GM19395 (cell line): ENCODE results near the gene CEP41.

Source experiments
- ATAC-seq: cut with Tn5 transposase; IDR thresholded peaks from one replicate; pipeline ENCODE4 v1.9.1; 2021; ENCODE audit warnings: mild to moderate bottlenecking, moderate library complexity; ENCODE audit not compliant: unreplicated experiment

The CEP41 gene, protein sequence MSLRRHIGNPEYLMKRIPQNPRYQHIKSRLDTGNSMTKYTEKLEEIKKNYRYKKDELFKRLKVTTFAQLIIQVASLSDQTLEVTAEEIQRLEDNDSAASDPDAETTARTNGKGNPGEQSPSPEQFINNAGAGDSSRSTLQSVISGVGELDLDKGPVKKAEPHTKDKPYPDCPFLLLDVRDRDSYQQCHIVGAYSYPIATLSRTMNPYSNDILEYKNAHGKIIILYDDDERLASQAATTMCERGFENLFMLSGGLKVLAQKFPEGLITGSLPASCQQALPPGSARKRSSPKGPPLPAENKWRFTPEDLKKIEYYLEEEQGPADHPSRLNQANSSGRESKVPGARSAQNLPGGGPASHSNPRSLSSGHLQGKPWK

GRCh38 chr7:130440527-130441365, at the start of gene CEP41:
TSS of gene CEP41 (minus strand) at chr7:130441016. CDS start at chr7:130440966, 50 bp downstream.
- peak; percentile 99 for ATAC-seq

DNA sequence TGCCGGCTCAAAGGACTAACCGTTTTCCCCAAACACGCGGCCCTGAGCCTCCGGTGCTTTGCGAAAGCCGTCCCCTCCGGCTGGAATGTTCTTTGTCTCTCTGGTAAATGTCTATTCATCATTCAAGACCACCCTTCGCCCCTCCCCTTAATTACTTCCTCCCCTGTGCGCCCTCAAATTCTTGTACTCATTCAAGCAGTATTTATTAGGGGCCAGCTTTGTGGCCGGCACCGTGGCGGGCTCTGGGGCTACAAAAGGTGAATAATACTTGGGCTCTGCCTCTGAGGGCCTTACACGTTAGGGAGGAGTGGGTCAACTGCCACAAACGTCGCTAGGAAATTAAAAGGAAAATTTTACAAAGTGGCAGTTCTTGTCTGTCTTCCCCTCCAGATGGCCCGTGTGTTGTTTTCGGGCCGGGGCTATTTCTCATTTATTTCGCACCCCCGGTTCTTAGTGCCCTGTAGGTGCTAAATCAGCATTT, 49.5 kb upstream of the CEP41 start:
- ATAC-seq = no peak

DNA sequence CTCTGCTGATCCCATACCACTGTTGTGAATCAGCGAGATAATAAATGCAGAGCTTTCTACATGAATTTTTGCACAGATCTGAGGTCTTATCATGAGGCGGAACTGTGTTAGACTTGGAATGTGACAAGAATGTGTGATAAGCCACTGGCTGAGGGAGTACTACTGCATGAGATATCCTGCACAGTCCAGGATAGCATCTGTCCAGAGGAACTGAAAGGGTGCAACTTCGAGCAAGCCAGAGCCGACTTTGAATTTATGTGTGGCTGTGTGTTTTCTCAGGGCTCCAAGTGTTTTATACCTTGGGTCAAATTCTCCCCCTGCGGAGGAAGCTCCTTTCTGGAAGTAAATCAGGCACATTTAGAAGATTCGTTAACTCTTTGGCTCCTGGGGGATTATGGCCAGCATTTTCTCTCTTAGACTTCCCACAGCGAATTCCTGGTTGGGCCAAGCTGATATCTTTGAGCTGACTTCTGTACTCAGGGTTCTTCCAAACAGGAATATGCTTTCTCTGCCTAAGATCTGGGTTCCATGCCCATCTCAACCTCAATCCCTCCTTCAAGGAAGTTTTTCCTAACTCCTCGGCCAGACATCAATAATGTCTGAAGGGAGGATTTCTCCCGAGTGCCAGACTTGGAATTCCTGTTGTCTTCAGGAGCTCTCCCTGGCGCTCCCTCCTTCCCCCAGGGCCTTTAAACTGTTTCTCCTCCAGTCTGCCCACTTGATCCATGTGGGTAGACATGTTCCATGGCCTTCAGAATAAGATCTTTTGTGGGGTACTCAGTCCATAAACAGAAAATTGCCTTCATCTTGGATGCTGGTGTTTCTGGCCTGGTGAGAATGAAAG, 48.5 kb upstream of the CEP41 start:
- ATAC-seq = no peak

GRCh38 chr7:130488392-130489139, 47.8 kb upstream of the CEP41 start:
- no peak for ATAC-seq

GRCh38 chr7:130486954-130487436, 46.2 kb upstream of the CEP41 start:
- no peak for ATAC-seq

- ATAC-seq = peak; percentile 55
Observed at GRCh38 chr7:130486114-130486953, 45.5 kb upstream of the CEP41 start.

DNA sequence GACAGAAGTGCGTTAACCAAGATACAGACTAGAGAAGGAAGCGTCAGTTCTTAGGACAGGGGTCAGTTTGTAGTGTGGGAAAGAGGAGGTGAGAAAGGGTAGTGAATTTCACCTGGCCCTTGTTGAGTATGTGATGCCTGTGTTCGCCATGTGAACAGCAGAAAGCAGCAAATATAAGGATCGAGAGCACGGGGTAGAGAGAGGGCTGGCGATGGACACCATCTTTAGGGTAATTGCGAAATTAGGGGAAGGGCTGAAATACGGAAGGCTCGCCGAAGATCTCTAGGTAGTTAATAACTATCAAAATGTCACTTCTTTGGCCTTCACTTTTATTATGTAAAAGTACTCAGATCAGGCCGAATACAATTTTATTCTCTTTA, 44.9 kb upstream of the CEP41 start:
- no peak for ATAC-seq

DNA sequence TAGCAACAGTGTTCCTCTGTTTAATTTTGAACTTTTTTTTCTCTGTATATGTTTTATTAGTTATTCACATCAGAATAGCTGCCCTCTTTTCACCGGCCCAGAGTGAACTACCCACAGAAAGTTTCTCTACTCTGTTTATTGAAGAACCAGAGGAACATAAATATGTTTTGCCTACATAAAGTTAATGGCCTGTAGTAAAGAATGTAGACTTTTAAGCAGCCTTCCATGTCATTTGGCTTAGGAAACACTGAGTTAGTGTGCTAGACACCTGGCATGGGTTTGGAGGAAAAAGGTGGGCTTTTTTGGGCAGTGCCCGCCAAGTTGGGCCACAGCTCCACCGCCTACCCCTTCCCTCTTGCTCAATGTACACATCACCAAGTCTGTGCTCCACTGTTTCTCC, 42.2 kb upstream of the CEP41 start:
- no peak for ATAC-seq

DNA sequence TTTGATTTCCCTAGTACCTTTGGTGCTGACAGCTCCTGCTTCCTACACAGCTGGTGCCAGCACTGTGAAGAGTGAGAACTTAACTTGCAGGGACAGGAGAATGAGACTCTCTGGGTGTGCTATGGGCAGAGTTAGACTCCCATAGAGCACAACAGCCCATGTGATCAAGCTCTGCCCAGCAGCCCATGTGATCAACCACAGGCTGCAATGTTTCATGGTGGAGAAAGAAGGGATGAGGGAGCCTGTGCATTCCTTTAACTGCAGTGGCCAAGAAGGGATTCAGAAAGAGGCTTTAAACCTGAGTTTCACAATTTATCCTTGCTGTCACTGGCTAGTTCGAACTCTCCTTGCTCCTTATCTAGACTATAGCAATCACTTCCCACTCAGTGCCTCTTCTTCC, 41.1 kb upstream of the CEP41 start:
- ATAC-seq = no peak

DNA sequence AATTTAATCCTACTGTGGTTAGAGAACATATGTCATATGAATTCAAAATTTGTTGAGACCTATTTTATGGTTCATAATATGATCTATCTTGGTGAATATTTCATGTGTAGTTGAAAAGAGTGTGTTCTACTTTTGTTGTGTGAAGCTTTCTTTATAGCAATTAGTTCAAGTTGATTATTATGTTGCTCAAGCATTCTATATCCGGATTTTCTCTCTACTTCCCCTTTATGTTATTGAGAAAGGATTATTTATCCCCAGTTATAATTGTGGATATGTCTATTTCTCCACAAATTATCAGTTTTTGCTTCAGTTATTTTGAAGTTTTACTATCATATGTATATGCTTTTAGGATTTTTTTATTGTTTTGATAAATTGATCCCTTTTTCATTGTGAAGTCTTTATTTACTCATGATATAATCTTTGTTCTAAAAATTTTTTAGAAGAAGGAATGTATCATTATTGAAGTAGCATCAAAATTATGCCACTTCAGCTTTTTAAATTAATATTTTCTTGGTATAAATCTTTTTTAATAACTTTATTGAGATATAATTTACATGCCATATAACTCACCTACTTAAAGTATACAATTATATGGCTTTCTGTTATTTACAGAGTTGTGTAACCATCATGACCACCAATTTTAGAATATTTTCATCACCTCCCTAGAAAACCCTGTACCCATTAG, 39.0 kb upstream of the CEP41 start:
- ATAC-seq = no peak

DNA sequence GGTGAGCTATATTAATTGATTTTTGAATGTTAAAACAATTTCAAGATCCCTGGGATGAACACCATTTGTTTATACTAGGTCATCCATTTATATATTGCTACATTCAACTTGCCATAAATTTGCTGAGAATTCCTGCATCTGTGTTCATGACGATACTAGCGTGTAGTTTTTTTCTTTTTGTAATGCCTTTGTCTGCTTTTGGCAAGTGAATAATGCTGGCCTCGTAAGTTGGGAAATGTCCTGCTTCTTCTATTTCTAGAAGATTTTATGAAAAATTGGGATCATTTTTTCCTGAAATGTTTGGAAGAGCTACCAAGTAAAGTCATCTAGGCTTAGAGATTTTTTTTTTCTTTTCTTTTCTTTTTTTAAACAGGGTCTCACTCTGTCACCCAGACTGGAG, 38.2 kb upstream of the CEP41 start:
- ATAC-seq = no peak

DNA sequence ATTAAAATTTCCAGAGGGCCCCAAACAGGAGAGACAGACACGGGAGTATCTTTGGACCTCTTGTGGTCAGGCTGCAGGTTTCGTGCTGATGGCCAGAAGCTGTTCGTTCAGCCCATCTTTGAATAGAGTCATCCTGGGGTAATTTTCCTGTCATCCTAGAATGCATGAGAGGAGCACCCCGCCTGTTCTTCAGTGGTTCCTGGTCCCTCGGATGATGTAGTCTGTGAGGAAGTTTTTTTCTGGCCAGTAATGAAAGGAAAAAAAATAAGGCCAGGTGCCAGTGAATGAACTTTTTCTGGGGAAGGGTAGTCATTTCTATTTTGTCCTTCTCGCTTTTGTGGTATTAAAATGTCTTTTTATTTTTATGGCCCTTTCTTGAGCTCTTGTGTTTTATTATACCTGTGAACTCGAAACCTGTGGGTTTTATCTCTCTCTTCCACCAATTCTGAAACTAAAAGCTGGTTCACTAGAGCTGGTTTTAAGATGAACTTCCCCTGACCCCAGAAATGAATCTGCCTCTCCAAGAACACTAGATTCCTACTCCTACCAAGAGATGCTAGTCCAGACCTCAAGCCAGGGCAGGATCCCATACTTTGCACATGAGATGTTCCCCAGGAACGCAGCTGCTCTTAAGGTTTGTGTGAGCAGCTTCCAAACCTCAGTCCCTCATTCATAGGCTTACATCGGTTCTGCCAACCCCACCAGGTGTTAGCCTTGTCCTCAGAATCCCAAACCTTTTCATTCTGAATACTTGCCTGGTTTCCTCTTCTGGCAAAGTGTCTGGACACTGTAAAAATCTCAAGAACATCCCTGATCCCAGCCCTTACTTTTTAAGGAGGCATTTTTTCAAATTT, 35.7 kb upstream of the CEP41 start:
- ATAC-seq = peak; percentile 94

DNA sequence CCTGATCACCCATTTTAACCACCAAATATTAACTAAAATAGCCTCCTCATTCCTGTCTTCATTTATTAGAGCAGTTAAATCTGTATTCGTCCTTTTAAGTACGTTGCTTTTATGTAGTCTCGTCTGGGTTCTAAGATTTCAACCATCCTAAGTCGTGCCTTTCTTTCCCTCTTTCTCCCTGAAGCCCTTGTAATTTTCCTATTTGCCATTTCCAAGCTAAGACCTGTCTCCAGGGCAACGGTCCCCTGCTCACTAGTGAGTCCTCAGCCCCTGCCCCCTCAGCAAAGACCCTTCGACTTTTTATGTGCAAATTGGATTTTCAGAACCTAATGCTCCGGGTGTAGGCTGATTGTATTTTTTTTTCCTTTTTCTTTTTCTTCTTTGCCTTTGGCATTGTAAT, 35.0 kb upstream of the CEP41 start:
- ATAC-seq = no peak

GRCh38 chr7:130473876-130474275, 33.1 kb upstream of the CEP41 start:
- no peak for ATAC-seq

DNA sequence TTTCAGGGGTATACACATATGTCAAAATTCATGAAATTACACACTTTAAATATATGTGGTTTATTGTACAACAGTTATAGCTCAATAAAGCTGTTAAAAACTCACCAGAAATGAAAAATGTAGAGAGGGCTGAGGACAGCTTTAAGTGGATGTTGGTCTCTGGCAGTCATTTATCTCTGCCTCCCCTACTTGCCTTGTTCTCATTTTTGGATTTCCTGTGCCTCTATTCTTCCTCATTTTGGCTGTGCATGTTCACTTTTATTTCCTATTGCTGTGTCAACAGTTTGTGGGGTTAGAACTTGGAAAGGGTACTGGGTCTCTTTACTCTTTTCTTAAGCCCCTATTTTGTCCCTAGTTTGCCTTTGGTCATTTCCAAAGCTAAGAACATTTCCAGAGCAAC, 32.5 kb upstream of the CEP41 start:
- no peak for ATAC-seq

GRCh38 chr7:130471974-130472373, 31.2 kb upstream of the CEP41 start:
- ATAC-seq = no peak

GRCh38 chr7:130468612-130469011, 27.8 kb upstream of the CEP41 start:
- no peak for ATAC-seq
